ENCODE data around the gene ARHGAP12.
"Not testable (repeated sequence)": the region's sequence is repeated elsewhere in the genome, so short reads cannot be mapped to it uniquely, and the experiment has no call there.

The ARHGAP12 gene

GRCh38 chr10:31774299-31774900 lies 154.2 kb downstream of the ARHGAP12 start:
- no peak for DNase-seq (ENCODE audit: extremely low read depth in 1 of 2, low read depth in 1 of 2)

GRCh38 chr10:31773749-31774298 lies 154.8 kb downstream of the ARHGAP12 start:
- DNase-seq (ENCODE audit: extremely low read depth in 1 of 2, low read depth in 1 of 2), result no peak

DNA sequence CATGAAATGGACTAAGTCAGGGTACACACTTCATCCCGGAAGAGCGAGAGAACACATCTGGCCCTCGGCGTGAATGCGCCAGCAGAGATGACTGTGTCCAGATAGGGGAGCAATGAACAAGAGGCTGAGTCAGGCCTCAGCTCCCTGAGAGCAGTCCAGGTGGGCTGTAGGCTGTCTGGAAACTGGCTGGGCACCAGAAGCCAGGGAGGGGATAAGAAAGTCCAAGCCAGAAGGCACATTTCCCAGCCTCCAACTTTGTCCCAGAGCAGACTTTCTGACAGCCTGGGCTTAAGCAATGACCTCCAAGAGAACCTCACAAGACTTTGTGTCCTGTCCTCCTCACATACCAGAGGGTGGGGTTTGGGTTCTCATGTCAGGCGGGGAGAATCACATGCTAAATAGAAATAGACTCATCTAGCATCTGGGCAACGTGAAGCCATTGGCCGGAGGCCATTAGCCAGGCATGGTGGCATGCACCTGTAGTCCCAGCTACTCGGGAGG lies 157.2 kb downstream of the ARHGAP12 start:
- DNase-seq (ENCODE audit: extremely low read depth in 1 of 2, low read depth in 1 of 2), result no peak

- no peak for DNase-seq (ENCODE audit: extremely low read depth in 1 of 2, low read depth in 1 of 2)
Observed at GRCh38 chr10:31770307-31770902, 158.2 kb downstream of the ARHGAP12 start.

DNA sequence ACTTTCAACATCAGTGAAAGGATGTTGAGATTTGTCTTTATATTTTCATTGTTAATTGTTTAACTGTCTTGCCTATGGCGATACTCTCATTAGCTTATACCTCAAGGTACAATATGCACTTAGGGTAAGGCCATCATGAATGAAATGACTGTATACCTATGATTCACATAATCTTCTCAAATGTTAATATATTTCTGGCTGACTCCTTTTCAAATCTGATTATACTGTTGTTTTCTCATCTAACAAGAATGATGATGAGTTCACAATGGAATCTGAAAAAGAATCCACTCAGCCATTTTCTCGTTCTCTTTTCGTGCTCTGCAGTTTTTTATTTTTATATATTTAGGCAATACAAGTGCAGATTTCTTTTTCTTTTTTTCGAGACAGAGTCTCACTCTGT lies 159.1 kb downstream of the ARHGAP12 start:
- no peak for DNase-seq (ENCODE audit: extremely low read depth in 1 of 2, low read depth in 1 of 2)

GRCh38 chr10:31768935-31769334 lies 159.7 kb downstream of the ARHGAP12 start:
- DNase-seq (ENCODE audit: extremely low read depth in 1 of 2, low read depth in 1 of 2), result not testable (repeated sequence)

- DNase-seq (ENCODE audit: extremely low read depth in 1 of 2, low read depth in 1 of 2), result no peak
Observed at GRCh38 chr10:31768467-31768866, 160.2 kb downstream of the ARHGAP12 start.

DNA sequence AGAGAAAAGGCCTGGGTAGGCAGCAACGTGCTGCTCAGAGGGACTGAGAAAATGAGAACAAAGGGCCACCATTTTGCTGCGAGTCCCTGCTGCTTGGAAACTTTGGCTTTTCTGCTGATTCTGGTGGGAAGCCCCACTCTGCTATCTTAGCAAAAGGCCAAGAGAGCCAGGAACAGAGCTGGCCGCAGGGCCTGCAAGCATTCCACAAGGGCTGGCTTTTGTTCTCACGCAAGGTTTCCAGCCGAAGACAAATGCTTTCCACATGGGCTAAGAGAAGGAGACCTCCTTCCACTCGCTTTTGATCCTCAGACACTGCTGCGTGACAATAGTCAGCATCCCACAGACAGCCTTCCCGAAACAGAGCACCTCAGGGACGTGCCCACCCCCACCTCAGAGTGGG lies 163.1 kb downstream of the ARHGAP12 start:
- no peak for DNase-seq (ENCODE audit: extremely low read depth in 1 of 2, low read depth in 1 of 2)

- no peak for DNase-seq (ENCODE audit: extremely low read depth in 1 of 2, low read depth in 1 of 2)
Observed at GRCh38 chr10:31762316-31762715, 166.3 kb downstream of the ARHGAP12 start.

DNA sequence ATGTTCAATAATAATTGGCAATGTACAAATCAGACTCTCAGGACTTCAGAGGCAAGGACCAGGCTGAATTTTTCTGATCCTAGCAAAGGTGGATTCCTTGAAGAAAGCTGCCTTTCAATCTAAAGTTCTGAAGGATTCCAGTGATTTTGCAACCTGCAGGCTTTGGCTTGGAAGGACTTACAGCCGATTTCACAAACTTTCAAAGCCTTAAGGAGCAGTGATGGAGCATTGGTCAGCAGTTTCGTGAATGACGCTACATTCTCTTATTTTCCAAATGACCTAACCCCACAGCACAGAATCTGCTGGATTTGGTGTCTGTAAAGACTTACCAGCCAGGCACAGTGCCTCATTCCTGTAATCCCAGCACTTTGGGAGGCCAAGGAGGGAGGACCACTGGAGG lies 167.5 kb downstream of the ARHGAP12 start:
- DNase-seq (ENCODE audit: extremely low read depth in 1 of 2, low read depth in 1 of 2), result no peak

DNA sequence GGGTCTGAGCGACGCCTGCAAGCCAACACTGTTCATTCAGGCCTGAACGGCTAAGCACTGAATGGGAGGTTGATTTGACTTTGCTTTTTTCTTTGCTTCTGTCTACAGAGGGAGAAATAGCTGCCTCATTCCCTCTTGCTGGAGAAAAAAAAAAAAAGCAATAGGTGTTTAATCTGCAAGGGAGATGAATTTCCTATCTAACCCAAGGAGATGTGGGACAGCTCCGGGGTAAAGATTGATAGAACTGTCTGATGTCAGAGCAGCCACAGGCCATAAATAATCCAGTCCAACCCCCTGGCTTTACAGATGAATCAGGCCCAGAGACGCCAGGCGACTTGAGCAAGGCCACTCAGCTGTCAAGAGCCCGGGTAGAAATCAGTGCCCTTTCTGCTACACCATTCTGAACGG lies 168.0 kb downstream of the ARHGAP12 start:
- DNase-seq (ENCODE audit: extremely low read depth in 1 of 2, low read depth in 1 of 2), result no peak

DNA sequence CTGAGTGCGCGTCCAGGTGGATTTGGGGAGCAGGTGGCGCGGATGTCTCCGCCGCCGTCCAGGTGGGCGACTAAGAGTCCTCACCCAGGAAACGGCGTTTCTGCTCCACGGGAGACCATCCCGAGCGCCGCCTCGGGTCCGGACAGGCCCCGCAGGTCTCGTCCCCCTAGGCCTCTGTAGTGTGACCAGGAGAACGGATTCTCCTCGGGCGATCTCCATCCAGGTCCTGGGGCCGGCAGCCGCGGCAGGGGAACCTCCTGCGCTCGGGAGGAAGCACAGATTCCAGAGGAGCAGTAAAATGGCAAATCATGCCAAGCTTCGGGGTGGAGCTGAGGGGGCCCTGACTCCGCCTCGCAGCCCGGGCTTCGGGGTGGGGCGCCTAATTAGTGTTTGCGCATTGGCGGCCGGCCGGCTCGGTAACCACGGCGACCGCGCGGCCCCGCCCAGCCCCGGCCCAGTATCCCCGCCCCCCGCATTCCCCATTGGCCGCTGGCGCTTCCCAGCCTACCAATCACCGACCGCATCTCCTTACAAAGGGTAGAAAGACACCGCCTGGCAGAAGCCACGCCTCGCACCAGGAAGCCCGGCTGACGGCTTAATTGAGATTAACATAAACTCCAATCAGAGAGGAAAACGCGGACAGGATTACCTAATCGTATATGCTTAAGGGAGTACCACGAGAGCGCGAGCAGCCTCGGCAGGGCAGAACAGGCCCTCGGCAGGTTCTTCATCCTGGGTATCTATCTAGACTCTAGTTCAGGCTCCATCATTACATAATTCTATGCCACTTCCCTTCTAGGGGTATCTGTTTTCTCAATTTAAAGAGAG lies 168.6 kb downstream of the ARHGAP12 start:
- DNase-seq (ENCODE audit: extremely low read depth in 1 of 2, low read depth in 1 of 2), result peak; percentile 84 to 90

DNA sequence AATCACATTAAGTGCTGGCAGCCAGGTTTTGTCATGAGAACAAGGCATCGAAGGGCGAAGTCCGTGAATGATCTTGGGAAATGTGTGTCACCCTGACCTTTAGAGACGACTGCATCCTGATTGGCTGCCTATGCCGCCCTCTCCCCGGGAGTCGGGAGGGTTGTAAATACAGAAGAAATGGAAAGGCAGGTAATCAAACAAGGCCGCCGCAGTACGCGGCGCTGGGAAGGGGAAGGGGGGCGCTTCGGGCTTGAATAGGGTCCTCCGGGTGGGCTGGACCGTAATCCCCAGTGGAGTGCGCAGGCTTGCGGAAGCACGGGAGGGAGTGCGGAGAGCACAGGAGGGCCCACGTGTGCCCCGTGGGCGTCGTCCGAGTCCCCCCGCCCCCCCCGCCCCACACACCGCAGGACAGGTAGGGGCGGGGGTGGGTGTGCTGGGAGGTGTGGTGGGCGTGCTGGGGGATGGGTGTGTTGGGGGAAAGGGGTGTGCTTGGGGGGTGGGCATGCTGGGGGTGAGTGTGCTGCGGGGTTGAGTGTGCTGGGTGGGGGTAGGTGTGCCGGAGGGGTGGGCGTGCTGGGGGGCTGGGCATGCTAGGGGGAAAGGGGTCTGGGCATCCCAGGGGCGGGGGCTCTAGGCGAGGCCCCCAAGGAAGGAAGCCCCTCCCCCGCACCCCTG lies 169.4 kb downstream of the ARHGAP12 start:
- peak; percentile 45 to 67 for DNase-seq (ENCODE audit: extremely low read depth in 1 of 2, low read depth in 1 of 2)

GRCh38 chr10:31758495-31758894 lies 170.1 kb downstream of the ARHGAP12 start:
- no peak for DNase-seq (ENCODE audit: extremely low read depth in 1 of 2, low read depth in 1 of 2)

DNA sequence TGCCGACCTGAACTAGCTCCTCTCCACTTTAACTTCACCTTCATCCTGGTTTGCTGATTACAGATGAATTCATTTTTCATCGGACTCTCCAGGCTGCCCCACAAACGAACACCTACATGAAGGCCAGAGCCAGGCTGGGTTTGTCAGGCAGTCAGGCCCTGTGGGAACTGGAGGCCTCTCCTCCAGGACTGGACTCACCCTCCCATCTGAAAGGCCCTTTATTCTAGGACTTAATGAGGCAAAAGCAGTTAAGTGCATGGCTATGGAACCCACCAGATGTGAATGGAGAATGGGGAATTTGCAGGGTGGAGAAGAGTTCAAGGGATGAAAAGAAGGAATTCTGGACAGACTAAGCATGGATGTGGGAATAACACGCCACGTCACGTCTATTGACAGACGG lies 170.8 kb downstream of the ARHGAP12 start:
- no peak for DNase-seq (ENCODE audit: extremely low read depth in 1 of 2, low read depth in 1 of 2)

GRCh38 chr10:31757386-31757791 lies 171.2 kb downstream of the ARHGAP12 start:
- no peak for DNase-seq (ENCODE audit: extremely low read depth in 1 of 2, low read depth in 1 of 2)

GRCh38 chr10:31756729-31757110 lies 171.9 kb downstream of the ARHGAP12 start:
- DNase-seq (ENCODE audit: extremely low read depth in 1 of 2, low read depth in 1 of 2), result no peak

- DNase-seq (ENCODE audit: extremely low read depth in 1 of 2, low read depth in 1 of 2), result no peak
Observed at GRCh38 chr10:31756101-31756728, 172.4 kb downstream of the ARHGAP12 start.
